HG02943 (cell line): ENCODE data around the gene MSI2.

Experiments used
- ATAC-seq: cut with Tn5 transposase; IDR thresholded peaks from one replicate; pipeline ENCODE4 v1.9.1; 2021; ENCODE audit warnings: mild to moderate bottlenecking, low read depth, moderate library complexity; ENCODE audit not compliant: unreplicated experiment

Gene MSI2

DNA sequence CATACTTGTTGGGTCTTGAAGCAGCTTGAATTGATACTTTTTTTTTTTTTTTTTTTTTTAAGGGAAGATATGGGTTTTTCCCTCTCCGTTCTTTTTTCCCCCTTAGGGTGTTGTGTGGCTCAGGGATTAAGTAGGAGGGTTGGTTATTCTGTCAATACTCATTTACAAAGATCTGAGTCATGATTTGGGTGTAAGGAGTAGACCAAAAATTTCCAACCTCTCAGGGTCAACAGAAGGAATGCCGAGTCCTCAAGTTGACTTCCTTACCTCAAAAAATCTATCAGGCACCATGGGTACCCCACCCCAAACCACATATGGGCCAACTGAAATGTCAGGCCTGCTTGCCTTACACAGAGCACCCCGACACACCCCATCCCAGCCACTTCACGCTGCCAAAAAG lies 258.3 kb downstream of the MSI2 start:
- no peak for ATAC-seq

- ATAC-seq, result no peak
Measured at GRCh38 chr17:57515662-57516211, 259.4 kb downstream of the MSI2 start.

- no peak for ATAC-seq
Measured at GRCh38 chr17:57516290-57517230, 260.2 kb downstream of the MSI2 start.

GRCh38 chr17:57517273-57517631 lies 260.9 kb downstream of the MSI2 start:
- ATAC-seq, result no peak

GRCh38 chr17:57517632-57518456 lies 261.5 kb downstream of the MSI2 start:
- no peak for ATAC-seq

- ATAC-seq, result no peak
Measured at GRCh38 chr17:57518587-57519581, 262.6 kb downstream of the MSI2 start.

GRCh38 chr17:57519800-57520199 lies 263.5 kb downstream of the MSI2 start:
- no peak for ATAC-seq

GRCh38 chr17:57521606-57522005 lies 265.3 kb downstream of the MSI2 start:
- ATAC-seq, result no peak

GRCh38 chr17:57522042-57523005 lies 266.0 kb downstream of the MSI2 start:
- ATAC-seq, result no peak

DNA sequence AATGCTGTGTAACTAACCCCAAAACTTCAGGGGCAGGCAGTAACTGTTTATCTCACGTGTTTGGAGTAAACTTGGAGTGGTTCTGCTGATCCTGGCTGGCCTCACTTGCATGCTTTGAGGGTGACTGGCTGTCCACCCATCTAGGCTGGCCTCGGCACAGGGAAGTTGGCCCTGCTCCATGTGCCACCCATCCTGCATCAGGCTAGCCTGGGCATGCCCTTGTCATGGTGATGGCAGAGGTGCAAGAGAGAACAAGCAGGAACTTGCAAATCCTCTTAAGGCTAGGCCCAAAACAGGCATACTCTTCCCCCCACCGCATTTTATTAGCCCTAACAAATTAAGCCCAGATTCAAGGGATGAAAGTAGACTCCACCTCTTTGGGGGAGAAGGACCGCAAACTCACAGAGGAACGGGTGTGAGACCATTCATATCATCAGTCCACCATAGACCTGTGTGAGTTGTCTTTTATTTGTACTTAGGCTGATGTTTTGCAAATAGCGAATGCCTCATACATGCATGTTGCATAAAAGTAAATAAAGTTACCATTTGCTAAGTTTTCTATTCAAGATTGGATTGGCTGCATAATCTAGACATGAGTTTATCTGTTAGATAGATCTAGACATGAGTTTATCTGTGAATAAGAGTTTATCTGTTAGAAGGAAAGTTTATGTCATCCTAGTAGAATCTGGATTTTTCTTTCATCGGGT lies 267.8 kb downstream of the MSI2 start:
- no peak for ATAC-seq

- no peak for ATAC-seq
Measured at GRCh38 chr17:57524839-57525568, 268.7 kb downstream of the MSI2 start.

GRCh38 chr17:57527221-57528057 lies 271.1 kb downstream of the MSI2 start:
- ATAC-seq, result no peak

GRCh38 chr17:57528058-57528451 lies 271.7 kb downstream of the MSI2 start:
- ATAC-seq, result no peak

GRCh38 chr17:57530026-57530425 lies 273.7 kb downstream of the MSI2 start:
- no peak for ATAC-seq

- no peak for ATAC-seq
Measured at GRCh38 chr17:57530508-57530907, 274.2 kb downstream of the MSI2 start.

GRCh38 chr17:57531078-57531477 lies 274.8 kb downstream of the MSI2 start:
- ATAC-seq, result no peak
